Liver (tissue), 9 donors: ENCODE measurements around the gene TUBGCP6. TPM values are rescaled to one million over a fixed set of nuclear protein-coding genes. Genes with fewer than 3 reads are reported as not detected.

ENCODE experiments used
- DNase-seq: peaks from one replicate; pipeline ENCODE4 v3.0.0-alpha.2; 2017; ENCODE audit warnings: low spot score
- H3K27ac ChIP-seq, 2 donors: one replicate each; pipeline ENCODE4 v1.7.0; 2013; ENCODE audit warnings: inconsistent platforms in 2 of 2, low read length in 2 of 2, control low read depth in 1 of 2, low read depth in 1 of 2, mild to moderate bottlenecking in 1 of 2
- H3K27me3 ChIP-seq, 4 donors: one replicate each; pipeline versions ENCODE4 v1.6.1 to v1.7.0; 2013; ENCODE audit warnings: low read length in 3 of 4, inconsistent platforms in 1 of 4, mild to moderate bottlenecking in 1 of 4, moderate library complexity in 1 of 4; ENCODE audit not compliant: control insufficient read depth in 4 of 4, insufficient read depth in 4 of 4
- H3K36me3 ChIP-seq, 4 donors: one replicate each; pipeline versions ENCODE4 v1.6.1 to v1.7.0; 2013; ENCODE audit warnings: low read length in 3 of 4, mild to moderate bottlenecking in 3 of 4, low read depth in 1 of 4, moderate library complexity in 1 of 4; ENCODE audit not compliant: control insufficient read depth in 4 of 4, insufficient read depth in 3 of 4
- H3K4me1 ChIP-seq, 4 donors: one replicate each; pipeline versions ENCODE4 v1.6.1 to v1.7.0; 2013; ENCODE audit warnings: low read length in 3 of 4, mild to moderate bottlenecking in 3 of 4, moderate library complexity in 1 of 4; ENCODE audit not compliant: control insufficient read depth in 4 of 4, insufficient read depth in 4 of 4
- H3K4me3 ChIP-seq, 3 donors: one replicate each; pipeline versions ENCODE4 v1.6.1 to v1.7.0; 2013; ENCODE audit warnings: low read length in 3 of 3, control low read depth in 1 of 3, low read depth in 1 of 3, mild to moderate bottlenecking in 1 of 3
- H3K9ac ChIP-seq, 2 donors: one replicate each; pipeline ENCODE4 v1.7.0; 2013; ENCODE audit warnings: low read length in 2 of 2, mild to moderate bottlenecking in 2 of 2, moderate library complexity in 2 of 2, control low read depth in 1 of 2, low read depth in 1 of 2
- H3K9me3 ChIP-seq, 4 donors: one replicate each; pipeline versions ENCODE4 v1.6.1 to v1.7.0; 2013; ENCODE audit warnings: low read length in 3 of 4; ENCODE audit not compliant: control insufficient read depth in 4 of 4
- EGR1 ChIP-seq, 2 donors: IDR thresholded peaks; 2 replicates each; pipeline ENCODE4 v1.6.1; 2016 to 2018; ENCODE audit warnings: antibody characterized with exemption in 2 of 2, low read depth in 2 of 2
- FOXA1 ChIP-seq: IDR thresholded peaks from 2 replicates; pipeline ENCODE4 v1.6.1; 2016; ENCODE audit warnings: antibody characterized with exemption
- FOXA2 ChIP-seq: IDR thresholded peaks from 2 replicates; pipeline ENCODE4 v1.6.1; 2016; ENCODE audit warnings: antibody characterized with exemption
- GABPA ChIP-seq, 2 donors: IDR thresholded peaks in 1 of 2; conservative IDR thresholded peaks in 1 of 2; 2 replicates each; pipeline ENCODE4 v1.6.1; 2016; ENCODE audit warnings: antibody characterized with exemption in 2 of 2, mild to moderate bottlenecking in 1 of 2, moderate library complexity in 1 of 2
- HNF4A ChIP-seq, 2 donors: conservative IDR thresholded peaks; 2 replicates each; pipeline ENCODE4 v1.6.1; 2016; ENCODE audit warnings: antibody characterized with exemption in 2 of 2, mild to moderate bottlenecking in 2 of 2
- HNF4G ChIP-seq: IDR thresholded peaks from 2 replicates; pipeline ENCODE4 v1.6.1; 2016; ENCODE audit warnings: antibody characterized with exemption
- JUND ChIP-seq, 2 donors: IDR thresholded peaks; 2 replicates each; pipeline ENCODE4 v1.6.1; 2016; ENCODE audit warnings: antibody characterized with exemption in 2 of 2
- NR2F2 ChIP-seq: IDR thresholded peaks from 2 replicates; pipeline ENCODE4 v1.6.1; 2016; ENCODE audit warnings: antibody characterized with exemption
- RAD21 ChIP-seq, 2 donors: IDR thresholded peaks; 2 replicates each; pipeline ENCODE4 v1.6.1; 2016; ENCODE audit warnings: antibody characterized with exemption in 2 of 2, mild to moderate bottlenecking in 2 of 2
- RXRA ChIP-seq, 2 donors: IDR thresholded peaks; 2 replicates each; pipeline ENCODE4 v1.6.1; 2017 to 2018; ENCODE audit warnings: antibody characterized with exemption in 2 of 2, mild to moderate bottlenecking in 1 of 2
- SP1 ChIP-seq: IDR thresholded peaks from 2 replicates; pipeline ENCODE4 v1.6.1; 2018; ENCODE audit warnings: antibody characterized with exemption, mild to moderate bottlenecking
- TAF1 ChIP-seq: conservative IDR thresholded peaks from 2 replicates; pipeline ENCODE4 v1.6.1; 2016; ENCODE audit warnings: antibody characterized with exemption, mild to moderate bottlenecking
- YY1 ChIP-seq: IDR thresholded peaks from 2 replicates; pipeline ENCODE4 v1.6.1; 2016; ENCODE audit warnings: antibody characterized with exemption, mild to moderate bottlenecking
- ZBTB33 ChIP-seq: IDR thresholded peaks from 2 replicates; pipeline ENCODE4 v1.6.1; 2016; ENCODE audit warnings: antibody characterized with exemption
- WGBS: extraction: QIAGEN DNeasy Blood & Tissue Kit; methylation state at CpG from one replicate; pipeline ENCODE4 v1.1.7; 2013; 5-methylcytosine and 5-hydroxymethylcytosine counted together
- polyA plus RNA-seq, 2 donors: library from polyadenylated mRNA; stranded (reverse) in 1 of 2; unstranded in 1 of 2; fragments of 200-250 nt in 1 of 2; fragments of >200 nt in 1 of 2; fragmentation: Nextera tagmentation in 1 of 2; extraction: Ambion mirVana in 1 of 2; gene quantifications; one replicate each; pipeline versions ENCODE4 v1.2.1 to v1.2.3, GENCODE V29; 2013 to 2015
- total RNA-seq, 2 donors: library from RNA; depleted of rRNA; stranded (reverse); fragments of >200 nt; gene quantifications; one replicate each; pipeline ENCODE4 v1.2.3, GENCODE V29; 2014
- TF ChIP-seq, protein P1 (sequence below): IDR thresholded peaks from 2 replicates; pipeline ENCODE4 v1.6.1; 2016; ENCODE audit warnings: antibody characterized with exemption
- TF ChIP-seq, protein P2 (sequence below): IDR thresholded peaks from 2 replicates; pipeline ENCODE4 v1.6.1; 2016; ENCODE audit warnings: antibody characterized with exemption, mild to moderate bottlenecking
- TF ChIP-seq, protein P3 (sequence below): fragments of 150-350 bp; IDR thresholded peaks from 2 replicates; pipeline ENCODE4 v1.5.1; 2017; ENCODE audit warnings: improper control_type of control experiment, low read depth, low read length; ENCODE audit not compliant: missing input control
- TF ChIP-seq, protein P4 (sequence below): IDR thresholded peaks from 2 replicates; pipeline ENCODE4 v1.6.1; 2016; ENCODE audit warnings: antibody characterized with exemption
- donor health status: healthy.
- donor health status: healthy.
- donor health status: healthy.
- donor health status: healthy.
- donor health status: healthy.

TUBGCP6 gene
- total and polyA plus RNA-seq, 4 donors, result 9.3 to 31.7 (median 16.4) TPM

DNA sequence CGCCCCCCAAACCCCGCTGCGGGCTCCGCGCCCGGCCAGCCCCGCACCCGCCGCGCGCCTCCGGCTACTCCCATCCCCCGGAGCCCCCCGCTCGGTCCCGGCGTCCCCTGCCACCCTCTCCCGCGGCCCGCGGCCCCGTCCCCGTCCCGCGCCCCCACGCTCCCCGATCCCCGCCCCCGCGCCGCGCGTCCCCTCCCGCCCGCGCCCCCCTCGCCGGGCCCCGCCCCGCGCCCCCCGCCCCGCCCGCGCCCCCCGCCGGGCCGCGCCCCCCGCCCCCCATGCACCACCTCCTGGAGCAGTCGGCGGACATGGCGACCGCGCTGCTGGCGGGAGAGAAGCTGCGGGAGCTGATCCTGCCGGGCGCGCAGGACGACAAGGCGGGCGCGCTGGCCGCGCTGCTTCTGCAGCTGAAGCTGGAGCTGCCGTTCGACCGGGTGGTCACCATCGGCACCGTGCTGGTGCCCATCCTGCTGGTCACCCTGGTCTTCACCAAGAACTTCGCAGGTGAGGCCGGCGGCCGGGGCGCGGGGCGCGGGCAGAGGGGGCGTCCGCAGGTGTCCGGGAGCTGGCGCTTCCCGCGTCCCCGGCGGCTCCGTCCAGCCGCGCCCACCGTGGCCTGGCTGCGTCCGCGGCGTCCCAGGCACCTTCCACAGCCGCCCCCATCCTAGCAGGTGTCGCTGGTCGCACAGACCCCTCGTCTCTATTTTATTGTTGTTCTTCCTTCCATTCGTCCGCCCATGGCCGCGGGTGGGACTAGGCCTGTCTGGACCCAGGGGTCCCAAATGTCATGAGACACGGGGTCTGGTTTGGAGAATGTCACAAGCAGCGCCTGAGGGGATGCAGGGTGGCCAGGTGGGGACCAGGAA is 74.1 kb downstream of the TUBGCP6 start, which contains the start of gene PANX2:
Gene PANX2 (plus strand): TSS at position 279 of the 866 bp plus-strand sequence. CDS start 0 bp downstream, at position 279.
- no peak within 1 kb of the TSS for H3K9ac ChIP-seq
- no peaks in the 10 kb centered on the region for H3K36me3 ChIP-seq
- DNase-seq, result no peak
- TF ChIP-seq ZBTB33 (no peak), FOXA1 (no peak), YY1 (no peak), JUND (IDR thresholded peaks at IDR 0.05) (no peak), SP1 (no peak), HNF4G (no peak), FOXA2 (no peak), RAD21 (IDR thresholded peaks at IDR 0.05) (no peak), GABPA (IDR thresholded peaks at IDR 0.05 in 1 of 2, conservative IDR thresholded peaks at IDR 0.05 in 1 of 2) (no peak), TAF1 (no peak), NR2F2 (no peak), RXRA (IDR thresholded peaks at IDR 0.05) (no peak), HNF4A (conservative IDR thresholded peaks at IDR 0.05) (no peak), EGR1 (IDR thresholded peaks at IDR 0.05; ENCODE audit: low read depth in 2 of 2) (no peak)
- TF ChIP-seq, protein P1, sequence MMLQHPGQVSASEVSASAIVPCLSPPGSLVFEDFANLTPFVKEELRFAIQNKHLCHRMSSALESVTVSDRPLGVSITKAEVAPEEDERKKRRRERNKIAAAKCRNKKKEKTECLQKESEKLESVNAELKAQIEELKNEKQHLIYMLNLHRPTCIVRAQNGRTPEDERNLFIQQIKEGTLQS, result no peak
- TF ChIP-seq, protein P2, sequence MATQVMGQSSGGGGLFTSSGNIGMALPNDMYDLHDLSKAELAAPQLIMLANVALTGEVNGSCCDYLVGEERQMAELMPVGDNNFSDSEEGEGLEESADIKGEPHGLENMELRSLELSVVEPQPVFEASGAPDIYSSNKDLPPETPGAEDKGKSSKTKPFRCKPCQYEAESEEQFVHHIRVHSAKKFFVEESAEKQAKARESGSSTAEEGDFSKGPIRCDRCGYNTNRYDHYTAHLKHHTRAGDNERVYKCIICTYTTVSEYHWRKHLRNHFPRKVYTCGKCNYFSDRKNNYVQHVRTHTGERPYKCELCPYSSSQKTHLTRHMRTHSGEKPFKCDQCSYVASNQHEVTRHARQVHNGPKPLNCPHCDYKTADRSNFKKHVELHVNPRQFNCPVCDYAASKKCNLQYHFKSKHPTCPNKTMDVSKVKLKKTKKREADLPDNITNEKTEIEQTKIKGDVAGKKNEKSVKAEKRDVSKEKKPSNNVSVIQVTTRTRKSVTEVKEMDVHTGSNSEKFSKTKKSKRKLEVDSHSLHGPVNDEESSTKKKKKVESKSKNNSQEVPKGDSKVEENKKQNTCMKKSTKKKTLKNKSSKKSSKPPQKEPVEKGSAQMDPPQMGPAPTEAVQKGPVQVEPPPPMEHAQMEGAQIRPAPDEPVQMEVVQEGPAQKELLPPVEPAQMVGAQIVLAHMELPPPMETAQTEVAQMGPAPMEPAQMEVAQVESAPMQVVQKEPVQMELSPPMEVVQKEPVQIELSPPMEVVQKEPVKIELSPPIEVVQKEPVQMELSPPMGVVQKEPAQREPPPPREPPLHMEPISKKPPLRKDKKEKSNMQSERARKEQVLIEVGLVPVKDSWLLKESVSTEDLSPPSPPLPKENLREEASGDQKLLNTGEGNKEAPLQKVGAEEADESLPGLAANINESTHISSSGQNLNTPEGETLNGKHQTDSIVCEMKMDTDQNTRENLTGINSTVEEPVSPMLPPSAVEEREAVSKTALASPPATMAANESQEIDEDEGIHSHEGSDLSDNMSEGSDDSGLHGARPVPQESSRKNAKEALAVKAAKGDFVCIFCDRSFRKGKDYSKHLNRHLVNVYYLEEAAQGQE, result no peak
- TF ChIP-seq, protein P3, sequence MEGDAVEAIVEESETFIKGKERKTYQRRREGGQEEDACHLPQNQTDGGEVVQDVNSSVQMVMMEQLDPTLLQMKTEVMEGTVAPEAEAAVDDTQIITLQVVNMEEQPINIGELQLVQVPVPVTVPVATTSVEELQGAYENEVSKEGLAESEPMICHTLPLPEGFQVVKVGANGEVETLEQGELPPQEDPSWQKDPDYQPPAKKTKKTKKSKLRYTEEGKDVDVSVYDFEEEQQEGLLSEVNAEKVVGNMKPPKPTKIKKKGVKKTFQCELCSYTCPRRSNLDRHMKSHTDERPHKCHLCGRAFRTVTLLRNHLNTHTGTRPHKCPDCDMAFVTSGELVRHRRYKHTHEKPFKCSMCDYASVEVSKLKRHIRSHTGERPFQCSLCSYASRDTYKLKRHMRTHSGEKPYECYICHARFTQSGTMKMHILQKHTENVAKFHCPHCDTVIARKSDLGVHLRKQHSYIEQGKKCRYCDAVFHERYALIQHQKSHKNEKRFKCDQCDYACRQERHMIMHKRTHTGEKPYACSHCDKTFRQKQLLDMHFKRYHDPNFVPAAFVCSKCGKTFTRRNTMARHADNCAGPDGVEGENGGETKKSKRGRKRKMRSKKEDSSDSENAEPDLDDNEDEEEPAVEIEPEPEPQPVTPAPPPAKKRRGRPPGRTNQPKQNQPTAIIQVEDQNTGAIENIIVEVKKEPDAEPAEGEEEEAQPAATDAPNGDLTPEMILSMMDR, result no peak
- TF ChIP-seq, protein P4, sequence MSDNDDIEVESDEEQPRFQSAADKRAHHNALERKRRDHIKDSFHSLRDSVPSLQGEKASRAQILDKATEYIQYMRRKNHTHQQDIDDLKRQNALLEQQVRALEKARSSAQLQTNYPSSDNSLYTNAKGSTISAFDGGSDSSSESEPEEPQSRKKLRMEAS, result no peak
- H3K4me3 ChIP-seq, result peak within 1 kb of the TSS in 1 of 3 donors; percentile 88
- H3K4me1 ChIP-seq, result peaks cover 0 to 19% (median 11%) of the 10 kb centered on the region in 4 donors
- H3K27me3 ChIP-seq, result no peaks in the 10 kb centered on the region
- WGBS, result 9% methylated on average over 105 of the region's 105 CpGs
- H3K27ac ChIP-seq, result peak within 1 kb of the TSS in 1 of 2 donors; percentile 40
- no peaks in the 10 kb centered on the region for H3K9me3 ChIP-seq
